Stimulated activated CD8-positive, alpha-beta memory T cell treated with anti-CD3 and anti-CD28 coated beads, Interleukin-4, amount 100 ng/mL, for 1 hour (primary cell): ENCODE data around the gene LTA4H.

Source experiments
- DNase-seq, 2 donors: peaks; one replicate each; pipeline ENCODE4 v3.0.0-alpha.2; 2020; ENCODE audit warnings: low read depth in 2 of 2, low spot score in 1 of 2

The LTA4H gene

DNA sequence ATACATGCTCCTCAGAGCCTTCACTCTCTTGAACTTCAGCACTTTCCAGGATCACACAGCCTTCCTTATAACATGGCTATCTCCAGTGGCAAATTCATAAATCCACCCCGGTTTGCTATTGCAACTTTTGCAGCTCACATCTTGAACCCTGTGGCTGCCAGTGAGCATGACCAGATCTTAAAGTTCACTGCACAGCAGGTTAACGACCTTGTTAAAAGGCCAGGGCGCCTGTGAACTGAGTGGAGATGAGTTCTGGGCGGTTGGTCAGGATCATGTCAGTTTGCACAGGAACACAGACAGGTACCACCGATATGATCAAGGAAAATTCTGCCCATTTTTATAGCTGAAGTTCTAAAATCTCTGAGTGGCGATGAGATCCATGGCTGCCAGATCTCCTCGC, 24.7 kb upstream of the LTA4H start:
- no peak for DNase-seq

DNA sequence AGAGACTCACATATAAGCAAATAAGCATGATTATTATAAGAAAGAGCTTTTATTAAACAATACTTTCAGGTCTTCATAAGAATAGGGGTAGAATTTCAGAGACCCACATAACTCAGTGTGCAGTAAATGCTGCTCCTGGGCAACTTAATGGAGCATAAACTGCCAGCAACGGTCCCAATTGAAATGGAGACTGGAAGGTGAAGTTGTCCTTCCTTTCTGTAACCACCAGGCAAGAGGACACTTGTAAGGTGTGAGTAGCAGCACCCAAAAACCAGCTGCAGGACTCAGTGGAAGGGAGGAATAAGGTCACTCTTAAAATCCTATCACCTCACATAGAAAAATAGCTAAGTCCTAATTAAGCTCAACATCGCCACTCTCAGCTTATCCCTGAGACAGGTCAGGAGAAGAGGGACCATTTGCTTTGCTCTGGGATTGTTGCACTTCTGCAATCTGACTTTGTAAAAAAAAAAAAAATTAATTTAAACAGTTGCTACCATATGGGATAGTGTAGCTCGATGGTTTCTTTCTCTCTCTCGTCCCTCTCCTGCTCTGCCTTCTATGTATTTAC, 22.7 kb upstream of the LTA4H start:
- no peak for DNase-seq

DNA sequence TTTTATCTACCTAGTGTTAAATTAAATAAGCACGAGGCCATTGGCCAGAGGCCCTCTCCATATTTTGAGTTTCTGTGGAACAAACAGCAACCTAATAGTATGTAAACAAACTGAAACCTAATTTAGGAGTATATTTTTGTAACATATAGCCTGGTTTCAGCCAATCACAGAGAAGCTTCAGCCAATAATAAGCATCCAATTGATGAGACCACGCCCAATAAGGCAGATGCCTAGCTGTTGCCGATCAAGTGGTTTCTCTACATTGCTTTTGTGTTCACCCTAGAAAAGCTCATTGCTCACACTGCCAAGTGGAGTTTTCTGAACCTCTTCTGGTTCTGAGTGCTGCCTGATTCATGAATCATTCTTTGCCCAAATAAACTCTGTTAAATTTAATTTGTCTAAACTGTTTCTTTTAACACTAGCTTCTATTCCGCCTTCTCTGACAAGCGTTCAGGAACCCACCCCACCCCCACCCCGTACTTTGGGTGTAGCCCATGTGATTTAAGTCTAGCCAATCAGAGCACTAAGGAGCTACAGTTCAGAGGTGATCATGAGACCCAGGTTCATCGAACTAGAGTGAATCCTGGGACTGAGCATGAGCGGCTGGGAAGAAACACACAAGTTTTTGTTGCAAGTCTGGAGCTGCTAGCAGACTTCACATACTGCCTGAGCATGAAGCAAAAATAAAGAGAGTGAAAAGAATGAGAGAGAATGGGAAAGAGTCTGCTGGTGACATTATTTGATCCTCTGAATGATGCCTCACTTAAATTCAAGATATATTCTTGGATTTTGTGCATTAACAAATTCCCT, 21.5 kb upstream of the LTA4H start:
- DNase-seq, result no peak

DNA sequence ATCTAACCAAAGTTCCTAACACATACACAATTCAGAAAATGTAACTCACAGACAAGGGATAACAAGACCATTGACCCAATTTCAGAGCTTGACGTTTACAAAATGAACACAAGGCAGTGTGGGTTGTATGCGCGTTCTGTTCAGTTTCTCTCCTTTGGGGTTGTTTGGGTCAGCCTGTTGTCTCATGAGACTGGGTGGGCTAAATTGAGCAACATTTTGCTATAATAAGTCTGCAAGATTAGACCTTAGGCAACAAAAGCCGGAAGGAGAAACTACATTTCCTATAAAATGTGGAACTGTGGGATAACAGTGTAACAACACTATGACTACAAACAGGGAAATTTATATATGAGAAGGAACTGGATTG, 18.8 kb upstream of the LTA4H start:
- DNase-seq, result no peak

DNA sequence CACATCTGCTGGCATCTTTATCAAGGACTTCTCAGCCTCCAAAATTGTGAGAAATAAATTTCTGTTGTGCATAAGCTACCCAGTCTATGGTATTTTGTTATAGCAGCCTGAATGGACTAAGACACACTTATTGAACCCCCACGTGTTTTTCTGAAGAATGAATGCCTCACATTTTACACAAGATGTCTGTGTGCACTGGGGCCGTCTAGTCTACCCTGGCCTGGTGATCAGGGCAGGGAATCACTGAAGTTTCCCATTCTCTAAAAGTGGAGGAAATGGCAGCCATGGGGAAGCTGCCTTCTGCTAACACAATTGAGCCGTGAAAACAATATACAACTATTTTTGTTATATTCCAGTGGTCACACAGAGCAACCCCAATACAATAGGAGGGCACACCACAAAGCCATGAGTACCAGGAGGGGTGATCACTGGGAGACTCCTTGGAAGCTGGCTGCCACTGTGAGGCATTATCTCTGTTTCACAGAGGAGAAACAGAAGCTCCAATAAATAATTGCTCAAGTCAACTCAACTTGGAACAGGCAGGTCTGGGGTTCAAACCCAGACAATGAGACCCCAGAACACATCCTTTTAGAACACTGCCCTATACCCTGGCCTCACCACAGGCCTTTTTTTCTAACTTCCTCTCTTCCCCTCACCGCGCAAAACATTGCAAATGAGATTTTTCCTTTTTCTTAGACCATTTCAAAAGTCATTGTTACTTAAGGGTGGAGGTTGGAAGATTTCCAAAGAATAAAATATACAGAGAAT, 18.3 kb upstream of the LTA4H start:
- no peak for DNase-seq

DNA sequence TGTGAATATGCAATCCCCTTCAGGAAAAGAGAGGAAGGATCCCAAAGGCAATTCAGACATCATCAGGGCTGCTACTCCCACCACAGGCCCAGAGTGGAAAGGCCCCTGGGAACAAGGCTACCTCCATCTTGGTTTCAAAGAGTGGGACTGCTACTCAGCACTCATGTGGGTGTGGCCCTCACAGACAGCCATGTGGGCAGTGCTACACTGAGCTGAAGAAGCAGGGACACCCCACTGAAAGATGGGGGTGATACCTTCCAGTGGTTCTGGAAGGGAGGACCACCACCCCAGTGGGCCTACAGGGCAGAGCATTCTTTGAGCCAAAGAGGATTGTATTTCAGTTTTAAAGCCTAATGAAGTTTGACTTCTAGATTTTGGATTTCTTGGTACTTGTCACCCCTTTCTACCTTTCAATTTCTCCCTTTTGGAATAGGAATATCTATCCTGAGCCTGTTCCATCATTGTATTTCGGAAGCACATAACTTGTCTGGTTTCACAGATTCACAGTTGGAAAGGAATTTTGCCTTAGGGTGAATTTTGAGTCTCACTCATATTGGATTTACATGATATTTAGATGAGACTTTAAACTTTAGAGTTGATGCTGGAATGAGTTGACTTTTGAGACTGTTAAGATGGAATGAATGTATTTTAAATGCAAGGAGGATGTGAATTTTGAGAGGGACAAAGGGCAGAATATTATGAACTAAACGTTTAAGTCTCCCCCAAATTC, 16.5 kb upstream of the LTA4H start:
- no peak for DNase-seq

DNA sequence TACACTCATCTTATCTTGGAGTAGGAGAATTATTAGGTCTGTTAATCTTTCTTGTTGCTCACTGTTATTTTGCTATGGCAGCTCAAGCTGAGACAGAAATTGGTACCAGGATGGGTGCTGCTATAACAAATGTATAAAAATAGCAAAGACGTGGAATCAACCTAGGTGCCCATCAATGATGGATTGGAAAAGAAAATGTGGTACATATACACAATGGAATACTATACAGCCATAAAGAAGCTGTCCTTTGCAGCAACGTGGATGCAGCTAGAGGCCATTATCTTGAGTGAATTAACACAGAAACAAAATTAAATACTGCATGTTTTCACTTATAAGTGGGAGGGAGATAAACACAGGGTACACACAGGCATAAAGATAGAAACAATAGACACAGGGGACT, 14.8 kb upstream of the LTA4H start:
- no peak for DNase-seq

DNA sequence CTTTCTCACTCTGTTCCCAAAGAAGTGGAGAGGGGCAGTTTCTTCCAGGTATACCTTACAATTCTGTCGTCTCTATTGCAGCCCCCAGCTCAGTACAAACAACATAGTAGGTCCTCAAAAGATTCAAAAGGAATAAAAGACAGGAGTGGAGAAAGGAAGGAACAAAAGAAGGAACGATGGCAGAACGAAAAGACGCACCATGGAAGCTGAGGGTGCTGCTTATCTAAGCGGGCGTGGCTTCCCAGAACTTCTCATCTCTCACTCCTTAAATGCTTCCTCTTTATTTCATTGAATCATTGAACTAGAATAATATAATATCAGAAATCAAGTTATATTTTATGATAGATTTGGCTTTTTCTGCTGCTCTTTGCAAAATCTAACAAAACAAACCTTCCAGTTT, 13.7 kb upstream of the LTA4H start:
- no peak for DNase-seq

DNA sequence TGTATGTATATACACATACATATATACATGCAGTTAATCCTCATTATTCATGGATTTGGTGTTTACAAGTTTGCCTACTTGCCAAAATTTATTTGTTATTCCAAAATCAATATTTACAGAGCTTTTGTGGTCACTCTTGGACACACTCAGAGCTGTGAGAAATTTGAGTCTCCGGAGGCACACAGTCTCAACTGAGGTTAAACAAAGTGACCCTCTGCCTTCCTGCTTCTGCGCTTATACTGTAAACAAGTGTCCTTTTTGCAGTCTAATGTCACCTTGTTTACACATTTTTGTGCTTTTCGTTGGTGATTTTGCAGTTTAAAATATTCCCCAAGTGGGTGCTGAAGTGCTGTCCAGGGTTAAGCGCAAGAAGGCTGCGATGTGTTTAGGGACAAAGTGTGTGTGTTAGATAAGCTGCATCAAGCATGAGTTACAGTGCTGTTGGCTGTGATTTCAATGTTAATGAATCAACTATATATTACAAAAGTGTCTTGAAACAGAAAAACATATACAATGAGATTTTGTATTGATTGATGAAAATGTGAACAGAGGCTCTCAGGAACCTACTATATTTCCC, 13.1 kb upstream of the LTA4H start:
- no peak for DNase-seq

DNA sequence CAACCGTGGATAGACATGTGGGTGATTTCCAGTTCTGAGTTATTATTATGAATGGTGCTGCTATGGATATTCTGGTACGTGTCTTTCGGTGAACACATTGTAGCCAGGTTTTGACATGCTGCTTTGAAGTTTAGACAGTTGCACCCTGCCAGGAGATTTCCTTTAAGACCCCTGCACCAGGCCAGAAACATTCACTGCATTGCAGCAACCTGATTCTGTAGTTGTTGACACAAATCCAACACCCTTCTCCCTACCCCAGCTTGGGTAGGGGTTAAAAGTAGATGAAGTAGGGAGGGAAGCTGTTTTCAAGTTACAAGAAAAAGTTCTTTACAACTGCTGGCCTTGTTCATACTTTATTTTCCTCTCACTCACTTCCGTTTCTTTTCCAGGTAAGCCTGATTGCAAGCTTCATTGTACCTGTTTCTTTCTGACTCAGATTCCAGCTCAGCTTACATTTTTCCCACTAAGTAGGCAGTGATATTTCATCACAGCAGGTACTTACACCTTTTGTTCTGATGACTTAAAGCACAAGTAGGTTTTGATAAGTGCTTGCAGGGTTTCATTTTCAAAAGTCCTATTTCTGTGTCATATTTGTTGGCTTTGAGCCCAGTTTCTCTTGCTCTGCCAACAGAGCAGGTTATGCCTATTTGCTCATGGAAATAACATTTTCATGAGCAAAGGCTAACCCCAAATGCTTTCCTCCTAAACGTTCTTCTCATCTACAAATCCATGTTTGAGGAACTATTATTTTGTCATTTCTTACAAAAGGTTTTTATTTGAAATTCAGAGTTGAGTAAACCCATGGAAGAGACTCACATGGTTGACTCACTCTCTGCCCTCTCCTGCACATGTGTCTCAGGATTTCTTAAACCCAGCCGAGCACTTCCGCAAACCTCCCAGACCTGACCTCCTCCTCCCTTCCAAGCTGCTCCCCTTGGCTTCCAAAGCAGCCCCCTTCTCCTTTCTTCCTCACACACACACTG, 12.1 kb upstream of the LTA4H start:
- DNase-seq, result no peak

DNA sequence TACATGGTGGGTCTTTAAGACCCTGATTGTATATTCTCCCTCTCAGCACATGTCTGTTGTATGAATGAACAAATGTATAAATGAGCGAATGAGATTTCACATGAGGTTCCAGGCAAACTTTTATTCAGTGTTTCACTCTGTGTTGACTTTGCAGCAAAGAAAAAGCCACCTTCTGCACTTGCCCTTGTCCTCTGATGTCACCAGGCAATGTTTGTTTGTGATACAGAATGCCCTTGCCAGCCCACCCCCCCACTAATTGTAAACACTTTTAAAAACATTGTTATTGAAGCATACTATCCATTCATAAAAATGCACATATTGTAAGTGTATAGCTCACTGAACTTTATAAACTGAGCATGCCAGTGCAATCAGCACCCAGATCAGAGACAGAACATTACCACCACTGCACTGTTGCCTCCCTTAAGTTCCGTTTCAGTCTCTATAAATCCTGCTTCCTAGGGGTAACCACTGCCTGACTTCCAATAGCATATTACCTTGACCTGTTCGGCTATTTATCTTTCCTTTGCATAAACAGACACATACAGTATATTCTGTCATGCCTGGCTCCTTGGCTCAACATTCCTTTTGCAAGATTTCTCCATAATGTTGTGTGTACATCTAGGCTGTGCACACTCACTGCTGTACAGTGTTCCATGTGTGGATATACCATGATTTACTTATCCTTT, 11.3 kb upstream of the LTA4H start:
- no peak for DNase-seq

DNA sequence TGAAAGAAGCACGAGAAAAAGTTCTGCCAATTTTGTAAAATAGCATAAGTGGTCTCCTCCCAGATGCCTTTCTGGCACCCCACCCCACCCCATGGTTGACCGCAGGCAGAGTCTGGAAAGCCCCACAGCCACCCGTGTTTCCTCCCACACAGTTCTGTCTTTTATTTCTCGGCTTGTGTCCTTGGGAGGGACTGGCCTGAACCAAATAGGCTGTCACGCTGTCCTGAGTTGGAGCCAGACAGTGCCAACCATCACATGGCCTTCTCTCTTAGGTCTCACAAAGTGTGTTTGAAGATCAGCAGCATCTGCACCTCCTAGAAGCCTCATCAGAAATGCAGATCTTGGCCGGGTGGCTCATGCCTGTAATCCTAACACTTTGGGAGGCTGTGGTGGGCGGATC, 10.2 kb upstream of the LTA4H start:
- no peak for DNase-seq

DNA sequence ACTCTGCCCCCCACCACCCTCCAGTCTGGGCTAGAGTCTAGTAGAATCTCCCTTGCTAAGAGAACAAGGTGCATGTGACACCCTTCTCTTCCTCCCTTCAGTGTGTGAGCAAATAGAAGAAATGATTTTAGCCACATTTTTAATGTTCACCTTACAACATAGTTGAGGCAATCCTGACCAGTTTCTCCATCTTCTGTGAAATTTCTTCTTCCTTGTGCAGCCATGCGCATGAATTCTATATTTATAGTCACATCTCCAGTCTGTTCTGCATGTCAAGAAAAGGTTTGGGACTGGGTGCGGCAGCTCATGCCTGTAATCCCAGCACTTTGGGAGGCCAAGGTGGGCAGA, 9.5 kb upstream of the LTA4H start:
- no peak for DNase-seq

DNA sequence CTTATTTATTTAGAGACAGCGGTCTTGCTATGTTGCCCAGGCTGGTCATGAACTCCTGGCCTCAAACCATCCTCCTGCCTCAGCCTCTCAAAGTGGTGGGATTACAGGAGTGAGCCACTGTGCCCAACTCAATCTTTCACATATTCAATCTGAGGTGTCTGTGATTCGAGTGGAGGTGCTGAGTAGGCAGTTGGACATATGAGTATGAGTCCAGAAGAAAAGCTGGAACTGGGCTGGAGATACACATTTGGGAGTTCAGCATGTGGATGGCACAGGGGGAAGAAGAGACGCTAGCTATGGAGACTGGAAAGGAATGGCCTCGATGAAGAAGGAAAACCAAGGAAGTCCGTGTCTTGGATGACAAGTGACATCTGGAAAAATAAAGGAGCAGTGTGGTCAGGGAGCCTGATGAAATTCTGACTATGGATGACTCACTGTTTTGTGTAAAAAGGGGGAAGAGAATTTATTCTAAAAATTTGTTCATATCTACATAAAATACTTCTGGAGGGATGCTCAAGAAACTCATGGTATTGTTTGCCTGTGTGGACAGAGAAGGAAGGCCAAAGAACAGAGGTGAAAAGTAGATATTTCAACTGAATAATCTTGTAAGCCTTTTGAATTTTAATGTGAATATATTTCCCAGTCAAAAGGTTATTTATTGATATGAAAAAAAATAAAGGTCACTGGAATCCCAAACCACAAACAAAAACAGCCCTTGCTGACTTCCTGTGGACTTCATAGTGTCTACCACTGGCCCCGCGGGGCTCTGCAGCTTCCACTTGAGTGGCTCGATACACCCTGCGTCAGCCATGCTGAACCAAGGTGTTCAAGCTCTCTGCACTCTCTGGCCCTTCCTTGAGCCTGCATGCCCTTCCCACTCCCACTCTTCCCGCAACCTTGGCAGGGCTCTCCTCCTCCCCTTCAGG, 8.9 kb upstream of the LTA4H start:
- no peak for DNase-seq

DNA sequence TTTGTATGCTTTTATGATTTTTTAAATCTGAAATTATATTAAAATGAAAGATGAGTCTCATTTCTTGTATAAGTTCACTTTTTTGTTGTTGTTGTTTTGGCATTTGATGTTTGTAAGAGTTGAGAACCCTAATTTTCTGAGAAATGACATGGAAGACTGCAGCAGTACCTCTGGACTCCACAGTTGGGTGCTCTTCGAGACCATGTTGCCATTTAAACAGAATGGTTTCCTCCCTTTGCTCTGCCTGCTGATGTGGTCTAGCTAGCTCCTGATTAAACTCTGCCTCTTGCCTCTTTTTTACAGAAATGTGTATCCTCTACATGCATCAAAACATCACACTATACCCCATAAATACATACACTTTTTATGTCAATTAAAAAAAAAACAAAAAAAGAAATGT, 5.8 kb upstream of the LTA4H start:
- DNase-seq, result no peak

DNA sequence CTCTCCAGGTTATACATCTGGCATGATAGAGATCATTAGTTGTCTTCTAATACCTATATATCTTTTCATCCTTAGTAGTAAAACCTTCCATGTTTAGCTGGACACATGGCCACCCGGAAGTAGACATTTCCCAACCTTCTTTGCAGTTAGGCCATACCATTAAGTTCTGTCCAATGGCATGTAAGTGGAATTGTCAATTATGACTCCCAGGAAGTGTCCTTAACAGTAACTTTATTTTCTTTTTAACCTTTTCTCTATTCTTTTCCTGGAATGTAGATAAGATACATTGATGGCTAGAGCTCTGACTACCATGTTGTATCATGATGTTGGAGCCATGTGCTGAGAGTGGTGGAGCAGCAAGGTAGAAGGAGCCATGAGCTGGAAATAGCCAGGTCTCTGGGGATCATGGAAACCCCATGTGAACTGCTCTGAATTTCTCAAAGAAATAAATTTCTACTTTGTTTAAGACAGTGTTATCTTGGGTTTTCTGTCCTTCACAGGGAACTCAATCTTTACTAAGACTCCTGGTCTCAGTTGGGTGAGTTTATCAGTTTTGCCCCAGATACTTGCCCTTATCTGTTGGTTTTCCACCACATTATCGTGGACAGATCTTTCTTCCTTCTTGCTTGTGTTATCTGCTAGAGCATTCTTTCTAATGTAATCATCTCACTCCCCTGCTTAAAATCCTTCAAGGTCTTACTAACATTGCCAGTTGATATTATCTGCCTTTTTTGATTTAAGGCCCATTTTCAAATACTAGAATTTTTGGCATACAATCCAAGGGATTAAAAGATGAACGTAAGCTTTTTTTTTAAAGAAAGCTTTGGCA, 5.1 kb upstream of the LTA4H start:
- no peak for DNase-seq

DNA sequence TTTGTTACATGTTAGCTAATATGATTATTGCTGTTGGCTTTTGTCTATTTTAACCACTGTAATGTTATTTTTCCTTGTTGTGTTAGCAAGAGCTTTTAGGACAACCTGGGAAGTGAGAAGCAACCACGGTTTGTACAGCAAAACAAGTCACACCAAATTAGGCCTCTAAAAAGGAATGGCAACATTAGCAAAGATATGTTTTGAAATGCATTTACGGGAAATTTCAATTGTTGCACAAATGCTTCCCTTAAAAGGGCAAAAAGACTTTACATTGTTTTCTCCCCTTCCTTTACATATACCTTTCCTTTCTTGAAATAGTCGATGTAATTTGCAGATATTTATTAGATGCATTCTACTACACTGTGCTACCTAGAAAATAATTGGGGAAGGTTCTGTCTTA, 4.1 kb upstream of the LTA4H start:
- no peak for DNase-seq
